Renal cortical epithelial cell (primary cell): Measurements from ENCODE around the gene NAALADL2. TPM values are rescaled to one million over a fixed set of nuclear protein-coding genes. Genes with fewer than 3 reads are reported as not detected.
A peak's percentile ranks its signal among the peaks of the same experiment; 100 is the strongest.
"Not testable (repeated sequence)": the region's sequence is repeated elsewhere in the genome, so short reads cannot be mapped to it uniquely, and the experiment has no call there.

Experiments
- DNase-seq: peaks from one replicate; pipeline ENCODE4 v3.0.0-alpha.2; 2011; ENCODE audit warnings: low read depth
- total RNA-seq: library from RNA; depleted of rRNA; stranded (reverse); fragments of >200 nt; gene quantifications from 2 replicates; pipeline ENCODE4 v1.2.3, GENCODE V29; 2014

NAALADL2 gene
- total RNA-seq, 1 donor from 2014 or later, result 6.0 TPM

GRCh38 chr3:175260145-175260794 is 401.1 kb downstream of the NAALADL2 start:
- DNase-seq, result peak; percentile 57

- peak; percentile 35 for DNase-seq
Measured at GRCh38 chr3:175266478-175266877, 407.3 kb downstream of the NAALADL2 start.

GRCh38 chr3:175267121-175267531 is 408.0 kb downstream of the NAALADL2 start:
- peak; percentile 50 for DNase-seq

- DNase-seq, result no peak
Measured at GRCh38 chr3:175267561-175267960, 408.4 kb downstream of the NAALADL2 start.

GRCh38 chr3:175269394-175269793 is 410.3 kb downstream of the NAALADL2 start:
- DNase-seq, result no peak

GRCh38 chr3:175270198-175270837 is 411.2 kb downstream of the NAALADL2 start:
- DNase-seq, result peak; percentile 40

GRCh38 chr3:175270866-175271265 is 411.7 kb downstream of the NAALADL2 start:
- DNase-seq, result no peak

- DNase-seq, result not testable (repeated sequence)
Measured at GRCh38 chr3:175271465-175271864, 412.3 kb downstream of the NAALADL2 start.

GRCh38 chr3:175272392-175272791 is 413.3 kb downstream of the NAALADL2 start:
- DNase-seq, result no peak

GRCh38 chr3:175273573-175273972 is 414.4 kb downstream of the NAALADL2 start:
- DNase-seq, result no peak

- DNase-seq, result no peak
Measured at GRCh38 chr3:175274056-175274455, 414.9 kb downstream of the NAALADL2 start.

GRCh38 chr3:175274474-175275218 is 415.5 kb downstream of the NAALADL2 start:
- DNase-seq, result no peak

- no peak for DNase-seq
Measured at GRCh38 chr3:175278680-175279079, 419.5 kb downstream of the NAALADL2 start.

- DNase-seq, result no peak
Measured at GRCh38 chr3:175279457-175279856, 420.3 kb downstream of the NAALADL2 start.

GRCh38 chr3:175279911-175280310 is 420.8 kb downstream of the NAALADL2 start:
- DNase-seq, result no peak

GRCh38 chr3:175287361-175287963 is 428.3 kb downstream of the NAALADL2 start:
- DNase-seq, result no peak

GRCh38 chr3:175288621-175289020 is 429.5 kb downstream of the NAALADL2 start:
- no peak for DNase-seq

GRCh38 chr3:175294793-175295192 is 435.7 kb downstream of the NAALADL2 start:
- DNase-seq, result no peak

GRCh38 chr3:175295248-175296130 is 436.4 kb downstream of the NAALADL2 start:
- DNase-seq, result peak; percentile 8

- DNase-seq, result no peak
Measured at GRCh38 chr3:175297216-175297615, 438.1 kb downstream of the NAALADL2 start.

- DNase-seq, result no peak
Measured at GRCh38 chr3:175301741-175302140, 442.6 kb downstream of the NAALADL2 start.
